GM12873 (cell line): ENCODE measurements around the gene BRPF3.

ENCODE experiments used
- TF ChIP-seq, protein P1 (sequence below): IDR thresholded peaks from 2 replicates; pipeline ENCODE4 v1.5.1; 2012; ENCODE audit warnings: low read depth, mild to moderate bottlenecking, moderate library complexity, low read length, control low read depth; ENCODE audit not compliant: insufficient read depth; ENCODE audit errors: missing control alignments

Gene BRPF3

DNA sequence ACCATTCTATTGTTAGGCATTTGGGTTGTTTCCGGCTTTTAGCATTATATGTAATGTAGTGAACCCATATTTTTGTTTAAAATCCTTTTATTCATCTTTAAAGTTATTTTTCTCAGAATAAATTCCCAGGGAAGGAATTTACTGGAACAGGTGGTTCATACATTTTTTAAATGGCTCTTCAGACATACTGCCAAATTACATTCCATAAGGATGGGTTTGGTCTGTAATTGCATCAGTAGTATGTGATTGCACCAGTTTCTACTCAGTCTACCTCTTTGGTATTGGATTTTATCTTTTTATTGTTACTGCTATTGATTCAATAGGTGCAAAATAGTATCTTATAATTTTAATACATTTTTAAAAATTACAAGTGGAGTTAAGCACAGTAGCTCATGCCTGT is 27.2 kb downstream of the BRPF3 start:
- TF ChIP-seq, protein P1, sequence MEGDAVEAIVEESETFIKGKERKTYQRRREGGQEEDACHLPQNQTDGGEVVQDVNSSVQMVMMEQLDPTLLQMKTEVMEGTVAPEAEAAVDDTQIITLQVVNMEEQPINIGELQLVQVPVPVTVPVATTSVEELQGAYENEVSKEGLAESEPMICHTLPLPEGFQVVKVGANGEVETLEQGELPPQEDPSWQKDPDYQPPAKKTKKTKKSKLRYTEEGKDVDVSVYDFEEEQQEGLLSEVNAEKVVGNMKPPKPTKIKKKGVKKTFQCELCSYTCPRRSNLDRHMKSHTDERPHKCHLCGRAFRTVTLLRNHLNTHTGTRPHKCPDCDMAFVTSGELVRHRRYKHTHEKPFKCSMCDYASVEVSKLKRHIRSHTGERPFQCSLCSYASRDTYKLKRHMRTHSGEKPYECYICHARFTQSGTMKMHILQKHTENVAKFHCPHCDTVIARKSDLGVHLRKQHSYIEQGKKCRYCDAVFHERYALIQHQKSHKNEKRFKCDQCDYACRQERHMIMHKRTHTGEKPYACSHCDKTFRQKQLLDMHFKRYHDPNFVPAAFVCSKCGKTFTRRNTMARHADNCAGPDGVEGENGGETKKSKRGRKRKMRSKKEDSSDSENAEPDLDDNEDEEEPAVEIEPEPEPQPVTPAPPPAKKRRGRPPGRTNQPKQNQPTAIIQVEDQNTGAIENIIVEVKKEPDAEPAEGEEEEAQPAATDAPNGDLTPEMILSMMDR = no peak

DNA sequence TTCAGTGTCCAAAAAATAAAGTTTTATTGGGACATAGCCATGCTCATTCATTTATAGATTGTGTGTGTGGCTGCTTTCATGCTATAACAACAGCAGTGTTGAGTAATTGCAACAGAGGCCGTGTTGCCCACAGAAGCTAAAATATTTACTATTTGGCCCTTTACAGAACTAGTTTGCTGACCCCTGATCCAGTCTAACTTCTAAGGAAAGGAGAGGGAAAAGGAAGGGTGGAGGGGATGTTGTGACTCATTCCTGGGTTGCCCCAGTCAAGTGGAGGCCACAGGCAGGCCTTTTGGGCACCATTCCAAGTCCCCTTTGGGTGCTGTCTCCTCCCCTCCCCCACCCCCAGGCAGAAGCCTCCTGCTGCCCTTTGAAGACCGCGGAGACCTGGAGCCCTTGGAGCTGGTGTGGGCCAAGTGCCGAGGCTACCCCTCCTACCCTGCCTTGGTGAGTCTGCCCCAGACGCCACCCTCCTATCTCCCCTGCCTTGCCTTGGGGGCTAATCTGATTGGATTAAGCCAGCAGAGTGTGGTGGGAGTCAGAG is 28.4 kb downstream of the BRPF3 start:
- TF ChIP-seq, protein P1 = no peak

DNA sequence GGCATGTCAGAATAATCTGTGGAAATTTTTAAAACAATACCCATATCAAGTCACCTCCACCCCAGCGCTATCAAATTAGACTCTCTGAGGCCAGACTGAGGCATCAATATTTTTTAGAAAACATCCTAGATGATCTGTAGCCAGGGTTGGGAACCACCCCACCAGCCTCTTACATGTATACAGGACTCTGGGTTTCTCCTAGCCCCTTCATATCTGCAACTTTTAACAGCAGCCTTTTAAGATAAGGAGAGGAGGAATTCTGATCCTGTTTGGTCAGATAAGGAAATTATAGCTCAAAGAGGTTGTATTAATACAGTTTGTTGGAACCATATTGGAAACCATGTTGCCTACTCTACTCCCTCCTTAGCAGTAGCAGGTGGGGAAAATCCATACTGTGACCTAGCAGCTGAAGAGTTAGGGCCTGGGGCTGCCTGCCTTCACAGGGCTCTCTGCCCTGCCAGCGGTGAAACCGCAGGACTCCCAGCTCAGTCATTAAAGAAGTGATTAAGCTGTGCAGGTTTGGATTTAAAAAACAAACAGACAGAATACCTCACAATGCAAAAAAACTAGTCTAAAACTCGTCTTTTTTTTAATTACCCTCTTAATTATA is 30.0 kb downstream of the BRPF3 start:
- TF ChIP-seq, protein P1 = no peak

DNA sequence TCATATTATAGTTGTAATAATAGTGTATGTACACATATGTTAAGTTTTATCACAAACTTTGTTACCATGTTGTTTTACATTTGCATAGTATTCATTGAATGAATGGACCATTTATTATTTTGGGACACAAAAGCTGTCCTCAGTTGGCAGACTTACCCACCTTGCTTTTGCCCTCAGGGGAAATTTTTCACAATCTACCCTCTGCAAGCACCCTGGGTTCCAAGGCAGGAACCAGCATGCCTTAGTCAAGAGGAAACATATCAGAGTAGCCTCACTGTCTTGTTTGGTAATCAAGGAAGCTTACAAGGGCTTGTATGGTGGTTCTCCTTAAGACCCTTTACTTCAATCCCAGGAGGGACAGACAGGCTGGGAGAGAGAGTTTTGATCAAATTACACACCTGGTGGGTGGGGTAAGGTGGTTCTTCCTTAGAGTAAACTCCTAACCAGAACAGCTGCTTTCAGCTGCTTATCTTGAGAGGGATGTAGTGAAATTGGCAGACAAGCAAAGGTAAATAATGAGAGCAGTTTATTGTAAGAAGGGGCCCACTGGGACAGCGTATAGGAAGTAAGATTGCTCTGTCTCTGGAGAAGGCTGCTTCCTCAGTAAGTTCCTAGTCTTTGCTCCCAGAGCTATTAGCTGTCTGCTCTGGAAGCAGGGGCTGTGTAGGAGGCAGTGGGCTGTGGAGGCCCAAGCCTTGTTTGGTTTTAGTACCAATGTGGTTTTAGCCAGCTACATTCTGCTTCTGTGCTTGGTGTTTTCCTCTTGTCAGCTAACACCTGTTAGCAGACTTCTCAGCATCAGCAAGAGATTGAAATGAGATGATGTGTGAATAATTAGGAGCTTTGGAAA is 31.1 kb downstream of the BRPF3 start:
- TF ChIP-seq, protein P1 = no peak

DNA sequence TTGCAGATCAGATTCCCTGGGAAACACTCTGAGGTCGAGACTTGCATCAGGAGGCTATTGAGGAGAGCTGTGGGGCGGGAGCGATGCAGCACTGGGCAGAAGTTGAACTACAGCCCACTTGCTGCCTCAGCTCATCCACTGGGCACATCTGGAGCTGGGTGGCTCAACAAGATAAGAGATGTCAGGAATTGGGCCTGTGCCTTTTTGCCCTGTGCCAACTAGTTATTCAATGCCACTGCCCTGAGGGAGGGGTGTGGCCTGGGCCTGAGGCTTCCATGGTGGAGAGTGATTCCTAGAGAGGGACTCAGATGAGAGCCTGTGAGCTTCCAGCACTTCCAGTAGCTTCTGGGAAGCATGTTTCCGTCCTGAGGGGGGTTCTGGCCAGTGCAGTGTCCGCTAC is 32.7 kb downstream of the BRPF3 start:
- TF ChIP-seq, protein P1 = no peak

DNA sequence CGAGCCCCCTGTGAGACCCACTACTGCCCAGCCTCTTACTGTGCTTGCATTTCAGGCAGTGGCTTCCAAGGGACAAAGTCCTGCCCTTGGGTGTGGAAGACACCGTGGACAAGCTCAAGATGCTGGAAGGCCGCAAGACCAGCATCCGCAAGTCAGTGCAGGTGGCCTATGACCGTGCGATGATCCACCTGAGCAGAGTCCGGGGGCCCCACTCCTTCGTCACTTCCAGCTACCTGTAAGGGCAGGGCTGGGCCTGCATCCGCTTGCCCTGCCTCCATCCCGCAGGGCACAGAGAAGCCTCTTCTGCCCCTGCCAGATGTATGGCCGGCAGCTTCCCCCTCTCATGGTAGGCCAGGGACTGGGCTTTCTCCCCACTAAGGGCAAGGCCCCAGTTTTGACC is 33.8 kb downstream of the BRPF3 start:
- TF ChIP-seq, protein P1 = no peak

DNA sequence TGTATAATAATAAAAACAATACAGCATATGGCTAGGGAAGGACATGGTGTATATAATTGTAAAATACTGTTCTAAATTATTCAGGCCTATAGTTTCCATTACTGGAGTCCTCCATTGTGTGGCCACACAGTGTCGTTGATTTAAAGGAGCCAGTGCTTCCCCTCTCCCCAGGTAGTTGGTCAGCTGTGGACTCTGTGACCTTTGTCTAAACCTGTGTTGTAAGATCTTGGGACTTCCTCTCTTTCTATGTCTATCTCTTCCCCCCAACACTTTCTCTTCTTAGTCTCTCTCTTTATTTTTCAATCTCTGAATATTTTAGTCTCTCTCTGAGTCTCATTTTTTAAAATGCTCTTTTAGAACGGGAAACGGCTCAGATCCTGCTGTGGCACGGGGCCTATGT is 35.6 kb downstream of the BRPF3 start:
- TF ChIP-seq, protein P1 = no peak
